HEK293 (cell line): ENCODE data around the gene SLC6A9.

Experiments used
- CTCF ChIA-PET: fragments of 350-600 bp; formaldehyde crosslinking; extraction: SDS; loops from one replicate; lab custom pipeline; 2021; ENCODE audit warnings: antibody characterized with exemption; lab: Yijun Ruan, JAX
- POLR2A ChIA-PET: fragments of 300-600 bp; formaldehyde crosslinking; extraction: SDS; loops from one replicate; lab custom pipeline; 2020; ENCODE audit warnings: antibody characterized with exemption, inconsistent platforms; lab: Yijun Ruan, JAX
- H3K27ac ChIP-seq: fragments of 200-500 bp; sonication (Bioruptor generic); 2 replicates; pipeline ENCODE4 v1.5.1; 2014; ENCODE audit warnings: low read depth, low read length, control low read depth, inconsistent platforms; ENCODE audit errors: extremely low read depth
- H3K36me3 ChIP-seq, 2 experiments: fragments of 200-500 bp in 1 of 2; sonication (Bioruptor generic) in 1 of 2; 1 replicate in 1 of 2; 2 replicates in 1 of 2; pipeline ENCODE4 v1.5.1; 2014 to 2017; ENCODE audit warnings: inconsistent platforms in 2 of 2, low read length in 2 of 2; ENCODE audit not compliant: control insufficient read depth in 2 of 2, insufficient read depth in 1 of 2
- H3K4me1 ChIP-seq: fragments of 200-500 bp; sonication (Bioruptor generic); 2 replicates; pipeline ENCODE4 v1.5.1; 2014; ENCODE audit warnings: mild to moderate bottlenecking, low read length, inconsistent platforms; ENCODE audit not compliant: control insufficient read depth, insufficient read depth
- H3K4me3 ChIP-seq: 2 replicates; pipeline ENCODE4 v1.5.1; 2011; ENCODE audit warnings: low read depth, mild to moderate bottlenecking, control low read depth, low read length, moderate library complexity
- H3K9me3 ChIP-seq: fragments of 200-500 bp; sonication (Bioruptor generic); 2 replicates; pipeline ENCODE4 v1.5.1; 2014; ENCODE audit warnings: low read depth, low read length, inconsistent platforms; ENCODE audit not compliant: control insufficient read depth, insufficient read depth
- CTCF ChIP-seq: fragments of 450-650 bp; formaldehyde crosslinking; IDR thresholded peaks from 2 replicates; pipeline ENCODE4 v1.5.1; 2016; ENCODE audit warnings: missing biosample characterization, missing genetic modification characterization
- GLI4 ChIP-seq: fragments of 450-650 bp; formaldehyde crosslinking; IDR thresholded peaks from 2 replicates; pipeline ENCODE4 v1.5.1; 2016; ENCODE audit warnings: missing biosample characterization, missing genetic modification characterization
- GLIS2 ChIP-seq: fragments of 450-650 bp; formaldehyde crosslinking; IDR thresholded peaks from 2 replicates; pipeline ENCODE4 v1.5.1; 2016; ENCODE audit warnings: missing biosample characterization, missing genetic modification characterization
- HOXC10 ChIP-seq: sonication (generic); formaldehyde crosslinking; IDR thresholded peaks from 2 replicates; pipeline ENCODE4 v1.8.1; 2023; ENCODE audit warnings: mild to moderate bottlenecking, missing genetic modification reagents
- INSM2 ChIP-seq: fragments of 450-650 bp; formaldehyde crosslinking; IDR thresholded peaks from 2 replicates; pipeline ENCODE4 v1.5.1; 2016; ENCODE audit warnings: missing biosample characterization, missing genetic modification characterization
- KLF1 ChIP-seq: fragments of 450-650 bp; formaldehyde crosslinking; IDR thresholded peaks from 2 replicates; pipeline ENCODE4 v1.5.1; 2016; ENCODE audit warnings: missing biosample characterization, missing genetic modification characterization
- KLF8 ChIP-seq: fragments of 450-650 bp; formaldehyde crosslinking; IDR thresholded peaks from 2 replicates; pipeline ENCODE4 v1.5.1; 2016; ENCODE audit warnings: missing biosample characterization, missing genetic modification characterization
- PBX3 ChIP-seq: sonication (generic); formaldehyde crosslinking; IDR thresholded peaks from 2 replicates; pipeline ENCODE4 v1.8.1; 2022; ENCODE audit warnings: mild to moderate bottlenecking, moderate library complexity, missing genetic modification reagents
- REPIN1 ChIP-seq: fragments of 450-650 bp; formaldehyde crosslinking; IDR thresholded peaks from 2 replicates; pipeline ENCODE4 v1.5.1; 2017; ENCODE audit warnings: missing biosample characterization, missing genetic modification characterization, low read depth
- SCRT2 ChIP-seq: fragments of 450-650 bp; formaldehyde crosslinking; IDR thresholded peaks from 2 replicates; pipeline ENCODE4 v1.5.1; 2016; ENCODE audit warnings: missing biosample characterization, missing genetic modification characterization
- TRIM28 ChIP-seq: IDR thresholded peaks from 2 replicates; pipeline ENCODE4 v1.6.1; 2011; ENCODE audit warnings: low read length, control low read depth, borderline replicate concordance
- ZBTB17 ChIP-seq: fragments of 450-650 bp; formaldehyde crosslinking; IDR thresholded peaks from 2 replicates; pipeline ENCODE4 v1.5.1; 2016; ENCODE audit warnings: missing biosample characterization, missing genetic modification characterization
- ZBTB26 ChIP-seq: fragments of 450-650 bp; formaldehyde crosslinking; optimal IDR thresholded peaks from 2 replicates; pipeline ENCODE3; 2016; ENCODE audit warnings: missing biosample characterization, mild to moderate bottlenecking, missing genetic modification characterization
- ZNF114 ChIP-seq: fragments of 450-650 bp; formaldehyde crosslinking; IDR thresholded peaks from 2 replicates; pipeline ENCODE4 v1.5.0; 2017; ENCODE audit warnings: missing biosample characterization, missing genetic modification characterization
- ZNF221 ChIP-seq: fragments of 450-650 bp; formaldehyde crosslinking; IDR thresholded peaks from 2 replicates; pipeline ENCODE4 v1.5.1; 2017; ENCODE audit warnings: missing biosample characterization, missing genetic modification characterization, borderline replicate concordance
- ZNF223 ChIP-seq: fragments of 450-650 bp; formaldehyde crosslinking; IDR thresholded peaks from 2 replicates; pipeline ENCODE4 v1.5.1; 2016; ENCODE audit warnings: missing biosample characterization, missing genetic modification characterization
- ZNF239 ChIP-seq: fragments of 450-650 bp; formaldehyde crosslinking; IDR thresholded peaks from 2 replicates; pipeline ENCODE4 v1.5.1; 2016; ENCODE audit warnings: missing biosample characterization, missing genetic modification characterization
- ZNF398 ChIP-seq: fragments of 450-650 bp; formaldehyde crosslinking; IDR thresholded peaks from 2 replicates; pipeline ENCODE4 v1.5.1; 2017; ENCODE audit warnings: missing biosample characterization, missing genetic modification characterization
- ZNF416 ChIP-seq: fragments of 450-650 bp; formaldehyde crosslinking; IDR thresholded peaks from 2 replicates; pipeline ENCODE4 v1.5.1; 2016; ENCODE audit warnings: missing biosample characterization, missing genetic modification characterization
- ZNF449 ChIP-seq: fragments of 450-650 bp; formaldehyde crosslinking; IDR thresholded peaks from 2 replicates; pipeline ENCODE4 v1.5.1; 2017; ENCODE audit warnings: missing biosample characterization, mild to moderate bottlenecking, missing genetic modification characterization, moderate library complexity
- ZNF501 ChIP-seq: fragments of 450-650 bp; formaldehyde crosslinking; IDR thresholded peaks from 2 replicates; pipeline ENCODE4 v1.5.1; 2016; ENCODE audit warnings: missing biosample characterization, missing genetic modification characterization
- ZNF530 ChIP-seq: fragments of 450-650 bp; formaldehyde crosslinking; IDR thresholded peaks from 2 replicates; pipeline ENCODE4 v1.5.1; 2016; ENCODE audit warnings: low read depth, missing biosample characterization, missing genetic modification characterization
- ZNF585B ChIP-seq: fragments of 450-650 bp; formaldehyde crosslinking; IDR thresholded peaks from 2 replicates; pipeline ENCODE4 v1.5.1; 2016; ENCODE audit warnings: missing biosample characterization, missing genetic modification characterization
- ZNF621 ChIP-seq: fragments of 450-650 bp; formaldehyde crosslinking; IDR thresholded peaks from 2 replicates; pipeline ENCODE4 v1.5.1; 2017; ENCODE audit warnings: missing biosample characterization, missing genetic modification characterization
- ZNF670 ChIP-seq: fragments of 450-650 bp; formaldehyde crosslinking; IDR thresholded peaks from 2 replicates; pipeline ENCODE4 v1.5.1; 2016; ENCODE audit warnings: missing biosample characterization, missing genetic modification characterization, low read depth
- ZSCAN30 ChIP-seq: fragments of 450-650 bp; IDR thresholded peaks from 2 replicates; pipeline ENCODE4 v1.5.1; 2018; ENCODE audit warnings: missing biosample characterization, mild to moderate bottlenecking, missing genetic modification characterization, moderate library complexity

Gene SLC6A9

GRCh38 chr1:44078104-44078503, 46.8 kb upstream of the SLC6A9 start:
- CTCF ChIA-PET: interaction anchor here (1.1 kb wide), 1 partner anchor 14 kb away, joined by 3 read pairs; no protein-coding TSS in a partner anchor
- H3K27ac ChIP-seq: no peak overlapping the region
- TF ChIP-seq ZNF221 (tag by site-specific recombination) (no peak), REPIN1 (tag by site-specific recombination) (no peak), PBX3 (CRISPR knock-in tag) (no peak), HOXC10 (CRISPR knock-in tag) (no peak), ZNF621 (tag by site-specific recombination) (no peak), ZNF449 (tag by site-specific recombination) (no peak), INSM2 (tag by site-specific recombination) (no peak), ZNF114 (tag by site-specific recombination) (no peak), ZSCAN30 (no peak), ZNF416 (tag by site-specific recombination) (no peak), ZNF501 (tag by site-specific recombination) (no peak), GLI4 (tag by site-specific recombination) (no peak), TRIM28 (no peak), ZNF223 (no peak), GLIS2 (tag by site-specific recombination) (no peak), ZNF670 (tag by site-specific recombination) (no peak), KLF8 (no peak), KLF1 (tag by site-specific recombination) (no peak), ZNF398 (tag by site-specific recombination) (no peak)
- no peaks in the 10 kb centered on the region for H3K4me1 ChIP-seq
- H3K9me3 ChIP-seq: no peaks in the 10 kb centered on the region
- POLR2A ChIA-PET: no interaction called here
- no peak overlapping the region for H3K4me3 ChIP-seq
- no peaks in the 10 kb centered on the region for H3K36me3 ChIP-seq

GRCh38 chr1:44077421-44077820, 46.2 kb upstream of the SLC6A9 start:
- Histone ChIP-seq H3K4me1 (no peaks in the 10 kb centered on the region), H3K27ac (no peak overlapping the region), H3K4me3 (no peak overlapping the region), H3K36me3 (no peaks in the 10 kb centered on the region), H3K9me3 (no peaks in the 10 kb centered on the region)
- CTCF ChIA-PET: no interaction called here
- POLR2A ChIA-PET: no interaction called here
- TF ChIP-seq ZNF585B (tag by site-specific recombination) (no peak), ZNF239 (tag by site-specific recombination) (no peak), CTCF (tag by site-specific recombination) (no peak), ZNF398 (tag by site-specific recombination) (no peak), ZBTB26 (tag by site-specific recombination) (no peak), SCRT2 (tag by site-specific recombination) (no peak), ZNF530 (tag by site-specific recombination) (no peak), ZBTB17 (tag by site-specific recombination) (no peak)
